ENCODE measurements around the gene SHPK. TPM values are rescaled to one million over a fixed set of nuclear protein-coding genes. Genes with fewer than 3 reads are reported as not detected.
A peak's percentile ranks its signal among the peaks of the same experiment; 100 is the strongest.

SHPK gene
- total RNA-seq, 1 experiment from 2014 or later: 20.0 TPM

- no peak for TF ChIP-seq EZH2 (IDR thresholded peaks at IDR 0.05; ENCODE audit: borderline replicate concordance, low read depth, low read length, poor library complexity, severe bottlenecking)
- peak; percentile 92 for TF ChIP-seq CTCF (conservative IDR thresholded peaks at IDR 0.05; ENCODE audit: low read depth, low read length)
- Histone ChIP-seq H3K36me3 (ENCODE audit: insufficient read depth, low read length, poor library complexity, severe bottlenecking) (no peaks in the 10 kb centered on the region), H3K27ac (ENCODE audit: low read depth, low read length, poor library complexity, severe bottlenecking) (no peak overlapping the region), H3K9me3 (ENCODE audit: low read depth, low read length, poor library complexity, severe bottlenecking) (no peaks in the 10 kb centered on the region), H3K4me1 (ENCODE audit: insufficient read depth, low read length, poor library complexity, severe bottlenecking) (no peaks in the 10 kb centered on the region), H3K4me3 (ENCODE audit: low read depth, low read length, poor library complexity, severe bottlenecking) (no peak overlapping the region), H3K27me3 (replicated peaks; ENCODE audit: insufficient read depth, low read depth, low read length, poor library complexity) (peaks cover 7% of the 10 kb centered on the region)
- peak; percentile 66 for DNase-seq (ENCODE audit: low spot score)
- POLR2A ChIA-PET (ENCODE audit: low non-redundant PET): no interaction called here
- BruUV-seq (replicated peaks): no TSS peak
- CTCF ChIA-PET: interaction anchor here (0.5 to 0.8 kb wide), 3 partner anchors 10 to 1165 kb away, joined by 3 to 8 read pairs (median 4); no protein-coding TSS in a partner anchor
- intact Hi-C loops (cut with micrococcal nuclease; ENCODE audit: unreplicated experiment): no loop called here
Observed at GRCh38 chr17:3683054-3683511, 47.0 kb upstream of the SHPK start.

- Histone ChIP-seq H3K4me3 (ENCODE audit: low read depth, low read length, poor library complexity, severe bottlenecking) (no peak overlapping the region), H3K4me1 (ENCODE audit: insufficient read depth, low read length, poor library complexity, severe bottlenecking) (no peaks in the 10 kb centered on the region), H3K9me3 (ENCODE audit: low read depth, low read length, poor library complexity, severe bottlenecking) (no peaks in the 10 kb centered on the region), H3K36me3 (ENCODE audit: insufficient read depth, low read length, poor library complexity, severe bottlenecking) (no peaks in the 10 kb centered on the region), H3K27me3 (replicated peaks; ENCODE audit: insufficient read depth, low read depth, low read length, poor library complexity) (peaks cover 7% of the 10 kb centered on the region), H3K27ac (ENCODE audit: low read depth, low read length, poor library complexity, severe bottlenecking) (no peak overlapping the region)
- CTCF ChIA-PET: interaction anchor here (0.8 kb wide), 1 partner anchor 9 kb away, joined by 3 read pairs; no protein-coding TSS in a partner anchor
- POLR2A ChIA-PET (ENCODE audit: low non-redundant PET): no interaction called here
- TF ChIP-seq CTCF (conservative IDR thresholded peaks at IDR 0.05; ENCODE audit: low read depth, low read length) (no peak), EZH2 (IDR thresholded peaks at IDR 0.05; ENCODE audit: borderline replicate concordance, low read depth, low read length, poor library complexity, severe bottlenecking) (no peak)
- DNase-seq (ENCODE audit: low spot score): no peak
- intact Hi-C loops (cut with micrococcal nuclease; ENCODE audit: unreplicated experiment): no loop called here
- no TSS peak for BruUV-seq (replicated peaks)
Observed at GRCh38 chr17:3682033-3682432, 46.0 kb upstream of the SHPK start.

- POLR2A ChIA-PET (ENCODE audit: low non-redundant PET): no interaction called here
- no TSS peak for BruUV-seq (replicated peaks)
- H3K9me3 ChIP-seq (ENCODE audit: low read depth, low read length, poor library complexity, severe bottlenecking): no peaks in the 10 kb centered on the region
Observed at GRCh38 chr17:3681565-3681964, 45.5 kb upstream of the SHPK start.

More at GRCh38 chr17:3681565-3681964, 45.5 kb upstream of the SHPK start:
- Histone ChIP-seq H3K4me3 (ENCODE audit: low read depth, low read length, poor library complexity, severe bottlenecking) (no peak overlapping the region), H3K27ac (ENCODE audit: low read depth, low read length, poor library complexity, severe bottlenecking) (no peak overlapping the region), H3K4me1 (ENCODE audit: insufficient read depth, low read length, poor library complexity, severe bottlenecking) (no peaks in the 10 kb centered on the region), H3K36me3 (ENCODE audit: insufficient read depth, low read length, poor library complexity, severe bottlenecking) (no peaks in the 10 kb centered on the region), H3K27me3 (replicated peaks; ENCODE audit: insufficient read depth, low read depth, low read length, poor library complexity) (peaks cover 7% of the 10 kb centered on the region)
- intact Hi-C loops (cut with micrococcal nuclease; ENCODE audit: unreplicated experiment): no loop called here
- TF ChIP-seq EZH2 (IDR thresholded peaks at IDR 0.05; ENCODE audit: borderline replicate concordance, low read depth, low read length, poor library complexity, severe bottlenecking) (no peak), CTCF (conservative IDR thresholded peaks at IDR 0.05; ENCODE audit: low read depth, low read length) (no peak)
- CTCF ChIA-PET: interaction anchor here (0.7 kb wide), 1 partner anchor 338 kb away, joined by 8 read pairs; no protein-coding TSS in a partner anchor
- no peak for DNase-seq (ENCODE audit: low spot score)
